ENCODE data around the gene KIAA1210.

DNA sequence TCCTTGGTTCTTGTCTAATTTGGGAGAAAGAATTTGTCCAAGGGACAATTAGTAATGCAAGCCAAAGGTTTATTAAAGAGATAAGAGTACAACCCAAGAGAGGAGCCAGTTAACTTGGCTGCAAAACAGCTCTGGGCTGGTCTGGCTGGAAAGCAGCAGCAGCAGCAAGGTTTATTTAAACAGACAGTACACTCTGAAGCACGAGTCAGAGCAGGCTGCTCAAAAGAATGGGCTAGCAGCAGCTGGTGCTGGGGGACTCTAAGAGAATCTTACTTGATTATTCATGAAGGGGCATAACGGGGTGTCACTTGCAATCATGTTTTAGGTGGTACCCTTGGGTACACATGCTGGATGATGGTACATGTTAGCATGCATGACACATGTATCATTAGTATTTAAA, 71.9 kb downstream of the KIAA1210 start:
- no peak for TF ChIP-seq POLR2A (IDR thresholded peaks at IDR 0.05)
- TF ChIP-seq, protein P1, sequence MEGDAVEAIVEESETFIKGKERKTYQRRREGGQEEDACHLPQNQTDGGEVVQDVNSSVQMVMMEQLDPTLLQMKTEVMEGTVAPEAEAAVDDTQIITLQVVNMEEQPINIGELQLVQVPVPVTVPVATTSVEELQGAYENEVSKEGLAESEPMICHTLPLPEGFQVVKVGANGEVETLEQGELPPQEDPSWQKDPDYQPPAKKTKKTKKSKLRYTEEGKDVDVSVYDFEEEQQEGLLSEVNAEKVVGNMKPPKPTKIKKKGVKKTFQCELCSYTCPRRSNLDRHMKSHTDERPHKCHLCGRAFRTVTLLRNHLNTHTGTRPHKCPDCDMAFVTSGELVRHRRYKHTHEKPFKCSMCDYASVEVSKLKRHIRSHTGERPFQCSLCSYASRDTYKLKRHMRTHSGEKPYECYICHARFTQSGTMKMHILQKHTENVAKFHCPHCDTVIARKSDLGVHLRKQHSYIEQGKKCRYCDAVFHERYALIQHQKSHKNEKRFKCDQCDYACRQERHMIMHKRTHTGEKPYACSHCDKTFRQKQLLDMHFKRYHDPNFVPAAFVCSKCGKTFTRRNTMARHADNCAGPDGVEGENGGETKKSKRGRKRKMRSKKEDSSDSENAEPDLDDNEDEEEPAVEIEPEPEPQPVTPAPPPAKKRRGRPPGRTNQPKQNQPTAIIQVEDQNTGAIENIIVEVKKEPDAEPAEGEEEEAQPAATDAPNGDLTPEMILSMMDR (IDR thresholded peaks at IDR 0.05), result no peak
